ENCODE measurements around the gene CHST5. TPM values are rescaled to one million over a fixed set of nuclear protein-coding genes. Genes with fewer than 3 reads are reported as not detected.

The CHST5 gene
- total RNA-seq = 1 to 10 TPM in 1 of 2 donors, not detected in 1; 1.3 TPM
- under 1 TPM; 0.09 to 0.24 TPM for polyA plus RNA-seq
- long read RNA-seq, donor 1, partial matches to known transcripts = 0 of 1 reads
- long read RNA-seq, donor 1, other reads (novel, unspliced or antisense) = 0 of 1 reads
- long read RNA-seq, donor 2 = 0 reads
- long read RNA-seq, donor 3, partial matches to known transcripts = 0 of 1 reads
- long read RNA-seq, donor 3, other reads (novel, unspliced or antisense) = 0 of 1 reads
- long read RNA-seq, donor 4 = 0 reads
- long read RNA-seq, donor 5 = 0 reads

- WGBS, 2 donors = 83 to 87% methylated on average over 7 of the region's 7 CpGs
- H3K27me3 ChIP-seq (ENCODE audit: control insufficient read depth in 3 of 3, insufficient read depth in 3 of 3, low read length in 2 of 3) = no peaks in the 10 kb centered on the region
- H3K4me3 ChIP-seq = no peak within 1 kb of the TSS
- no peak for ATAC-seq (ENCODE audit: insufficient read depth, low FRiP score)
- H3K36me3 ChIP-seq (ENCODE audit: control insufficient read depth in 4 of 4, insufficient read depth in 4 of 4, low read length in 4 of 4) = no peaks in the 10 kb centered on the region
- no peak for TF ChIP-seq CTCF (IDR thresholded peaks at IDR 0.05; ENCODE audit: control extremely low read depth, extremely low read depth)
- H3K27ac ChIP-seq (ENCODE audit: low read depth in 1 of 2, low read length in 1 of 2) = no peak within 1 kb of the TSS
- H3K9ac ChIP-seq (ENCODE audit: insufficient read depth in 1 of 2, low read length in 2 of 2) = peak within 1 kb of the TSS in 1 of 2 donors; percentile 37
- DNase-seq = no peak
- no peaks in the 10 kb centered on the region for H3K4me1 ChIP-seq (ENCODE audit: control insufficient read depth in 5 of 5, insufficient read depth in 5 of 5, low read length in 5 of 5)
- no peaks in the 10 kb centered on the region for H3K9me3 ChIP-seq (ENCODE audit: control insufficient read depth in 4 of 4, insufficient read depth in 3 of 4, low read length in 3 of 4)
Observed at GRCh38 chr16:75535901-75536300, at the start of gene CHST5. Gene CHST5, minus strand, starts transcription at chr16:75536108. Its CDS starts 5,724 bp downstream, at chr16:75530384.

DNA sequence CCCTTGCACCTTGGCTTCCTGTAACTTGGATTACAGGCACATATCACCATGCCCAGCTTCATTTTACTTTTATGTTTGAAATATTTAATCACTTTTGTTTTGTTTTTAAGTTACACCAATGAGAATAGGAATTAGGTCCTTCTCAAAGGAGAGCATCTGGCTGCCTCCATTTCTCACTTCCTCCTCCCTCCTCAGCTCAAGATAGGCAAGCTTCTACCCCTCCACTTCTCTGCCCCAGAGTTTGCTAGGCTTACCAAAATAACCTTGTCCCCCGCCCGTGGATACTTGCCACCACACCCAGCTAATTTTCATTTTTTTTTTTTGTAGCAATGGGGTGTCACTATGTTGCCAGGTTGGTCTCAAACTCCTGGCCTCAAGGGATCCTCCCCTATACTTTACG, 48.2 kb upstream of the CHST5 start:
- Histone ChIP-seq H3K4me3 (no peak overlapping the region), H3K27ac (ENCODE audit: low read depth in 1 of 2, low read length in 1 of 2) (no peak overlapping the region), H3K36me3 (ENCODE audit: control insufficient read depth in 4 of 4, insufficient read depth in 4 of 4, low read length in 4 of 4) (peaks cover 4 to 10% (median 6%) of the 10 kb centered on the region in 4 donors), H3K9me3 (ENCODE audit: control insufficient read depth in 4 of 4, insufficient read depth in 3 of 4, low read length in 3 of 4) (no peaks in the 10 kb centered on the region), H3K9ac (ENCODE audit: insufficient read depth in 1 of 2, low read length in 2 of 2) (no peak overlapping the region), H3K4me1 (ENCODE audit: control insufficient read depth in 5 of 5, insufficient read depth in 5 of 5, low read length in 5 of 5) (peaks cover 0 to 2% (median 0%) of the 10 kb centered on the region in 5 donors), H3K27me3 (ENCODE audit: control insufficient read depth in 3 of 3, insufficient read depth in 3 of 3, low read length in 2 of 3) (no peaks in the 10 kb centered on the region)
- no peak for TF ChIP-seq CTCF (IDR thresholded peaks at IDR 0.05; ENCODE audit: control extremely low read depth, extremely low read depth)
- ATAC-seq (ENCODE audit: insufficient read depth, low FRiP score) = no peak
- no peak for DNase-seq
- WGBS, 2 donors = 74 to 86% methylated on average over 3 of the region's 3 CpGs

DNA sequence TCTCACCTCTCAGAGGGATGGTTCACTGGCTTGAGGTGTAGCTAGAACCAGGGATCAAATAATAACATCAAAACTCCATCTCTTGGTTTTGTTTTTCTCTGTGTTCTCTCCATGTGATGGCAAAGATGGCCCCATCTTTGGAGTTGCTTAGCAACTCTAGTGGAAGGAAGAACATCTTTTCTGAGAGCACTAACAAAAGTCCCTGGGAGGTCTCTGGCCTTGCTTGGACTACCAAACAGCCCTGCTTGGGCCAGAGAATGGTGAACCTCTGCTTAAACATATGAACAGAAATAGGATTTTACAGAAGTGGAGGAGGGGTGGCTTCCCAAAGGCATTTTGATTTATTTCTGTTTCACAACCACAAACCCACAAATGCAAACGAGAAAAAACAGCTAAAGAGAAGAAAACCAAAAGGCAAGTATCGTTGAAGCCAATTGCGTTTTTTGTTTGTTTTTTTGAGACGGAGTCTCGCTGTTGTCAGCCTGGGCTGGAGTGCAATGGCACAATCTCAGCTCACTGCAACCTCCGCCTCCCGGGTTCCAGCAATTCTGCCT, 43.5 kb upstream of the CHST5 start:
- Histone ChIP-seq H3K4me1 (ENCODE audit: control insufficient read depth in 5 of 5, insufficient read depth in 5 of 5, low read length in 5 of 5) (peaks cover 0 to 7% (median 0%) of the 10 kb centered on the region in 5 donors), H3K9me3 (ENCODE audit: control insufficient read depth in 4 of 4, insufficient read depth in 3 of 4, low read length in 3 of 4) (no peaks in the 10 kb centered on the region), H3K27me3 (ENCODE audit: control insufficient read depth in 3 of 3, insufficient read depth in 3 of 3, low read length in 2 of 3) (no peaks in the 10 kb centered on the region), H3K9ac (ENCODE audit: insufficient read depth in 1 of 2, low read length in 2 of 2) (no peak overlapping the region), H3K36me3 (ENCODE audit: control insufficient read depth in 4 of 4, insufficient read depth in 4 of 4, low read length in 4 of 4) (peaks cover 11 to 33% (median 24%) of the 10 kb centered on the region in 4 donors), H3K27ac (ENCODE audit: low read depth in 1 of 2, low read length in 1 of 2) (no peak overlapping the region), H3K4me3 (no peak overlapping the region)
- no peak for ATAC-seq (ENCODE audit: insufficient read depth, low FRiP score)
- WGBS, 2 donors = 60 to 74% methylated on average over 7 of the region's 7 CpGs
- TF ChIP-seq CTCF (IDR thresholded peaks at IDR 0.05; ENCODE audit: control extremely low read depth, extremely low read depth) = no peak
- no peak for DNase-seq
